GM18520 (cell line): ENCODE data around the gene PSORS1C2.
"Not testable (repeated sequence)": the region's sequence is repeated elsewhere in the genome, so short reads cannot be mapped to it uniquely, and the experiment has no call there.

ENCODE experiments used
- ATAC-seq: cut with Tn5 transposase; IDR thresholded peaks from one replicate; pipeline ENCODE4 v1.9.1; 2021; ENCODE audit not compliant: unreplicated experiment

The PSORS1C2 gene

GRCh38 chr6:31138982-31139381 is at the start of gene PSORS1C2:
TSS of gene PSORS1C2 (minus strand) at chr6:31139066. CDS start at chr6:31139026, 40 bp downstream.
- no peak for ATAC-seq

DNA sequence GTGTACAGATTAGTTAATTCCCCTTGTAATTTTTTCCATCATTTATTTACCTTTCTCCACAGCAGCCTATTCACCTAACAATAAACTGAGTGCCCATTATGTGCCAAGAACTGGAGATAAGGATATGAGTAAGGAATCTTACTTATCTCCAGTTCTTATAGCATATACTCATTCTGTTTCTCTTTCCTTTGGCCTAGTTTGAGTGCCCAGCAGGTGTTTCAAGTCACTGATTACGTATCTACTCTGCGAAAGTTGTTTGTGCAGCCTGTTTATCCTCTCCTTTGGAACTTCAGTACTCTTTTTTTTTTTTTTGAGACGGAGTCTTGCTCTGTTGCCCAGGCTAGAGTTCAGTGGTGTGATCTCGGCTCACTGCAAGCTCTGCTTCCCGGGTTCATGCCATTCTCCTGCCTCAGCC is 48.9 kb upstream of the PSORS1C2 start:
- no peak for ATAC-seq

GRCh38 chr6:31186052-31186734 is 47.3 kb upstream of the PSORS1C2 start:
- ATAC-seq = no peak

GRCh38 chr6:31185695-31186051 is 46.8 kb upstream of the PSORS1C2 start:
- ATAC-seq = not testable (repeated sequence)

DNA sequence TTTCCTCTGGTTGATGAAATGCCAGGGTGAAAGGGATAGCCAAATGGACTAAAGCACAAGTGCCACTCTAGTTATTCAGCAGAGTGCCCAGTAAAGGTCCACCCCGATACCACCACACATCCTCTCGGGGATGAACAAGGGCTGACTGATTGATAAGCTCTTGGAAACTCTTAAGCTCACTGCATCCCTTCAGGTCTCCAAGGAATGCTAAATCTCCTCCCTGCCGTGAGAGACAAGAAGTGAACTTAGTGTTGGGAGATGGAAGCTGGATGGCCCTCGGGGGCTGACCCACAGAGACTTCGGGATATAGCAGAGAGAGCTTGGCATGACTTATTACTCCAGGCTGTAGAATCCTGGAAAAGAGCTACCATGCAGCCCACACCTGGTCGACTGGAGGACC is 45.0 kb upstream of the PSORS1C2 start:
- ATAC-seq = not testable (repeated sequence)

GRCh38 chr6:31183287-31183686 is 44.4 kb upstream of the PSORS1C2 start:
- ATAC-seq = not testable (repeated sequence)

DNA sequence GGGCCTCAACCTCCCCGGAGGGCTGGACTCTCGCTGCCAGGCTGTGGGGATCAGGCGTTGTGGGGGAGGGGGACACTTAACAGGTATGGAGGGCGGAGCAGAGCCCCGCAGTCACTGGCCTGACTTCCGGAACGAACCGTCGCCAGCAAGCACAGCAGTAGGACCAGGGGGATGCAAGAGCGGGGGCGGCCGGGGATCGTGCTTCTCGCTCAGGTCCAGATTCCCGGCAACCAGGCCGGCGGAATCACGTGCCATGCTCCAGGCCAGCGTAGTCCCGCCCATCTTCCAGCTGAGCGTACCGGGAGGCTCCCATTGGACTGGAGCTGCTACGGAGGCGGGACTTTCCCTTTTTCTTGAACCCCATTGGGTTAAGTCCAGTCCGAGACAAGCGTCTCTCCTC is 41.6 kb upstream of the PSORS1C2 start:
- ATAC-seq = no peak

DNA sequence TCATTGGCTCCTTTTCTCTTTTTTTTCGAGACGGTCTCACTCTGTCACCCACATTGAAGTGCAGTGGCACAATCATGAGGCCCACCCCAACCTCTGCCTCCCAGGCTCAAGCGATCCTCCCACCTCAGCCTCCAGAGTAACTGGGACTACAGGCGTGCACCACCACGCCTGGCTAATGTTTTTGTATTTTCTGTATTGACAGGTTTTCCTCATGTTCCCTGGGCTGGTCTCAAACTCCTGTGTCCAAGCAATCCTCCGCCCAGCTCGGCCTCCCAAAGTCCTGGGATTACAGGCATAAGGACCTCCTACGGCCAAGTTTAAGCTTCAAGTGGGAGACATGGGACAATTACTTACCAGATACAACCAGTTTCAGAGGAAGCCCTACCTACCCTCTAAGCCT is 41.0 kb upstream of the PSORS1C2 start:
- no peak for ATAC-seq

- ATAC-seq = no peak
These were observed 40.1 kb upstream of the PSORS1C2 start for GRCh38 chr6:31179042-31179386.

DNA sequence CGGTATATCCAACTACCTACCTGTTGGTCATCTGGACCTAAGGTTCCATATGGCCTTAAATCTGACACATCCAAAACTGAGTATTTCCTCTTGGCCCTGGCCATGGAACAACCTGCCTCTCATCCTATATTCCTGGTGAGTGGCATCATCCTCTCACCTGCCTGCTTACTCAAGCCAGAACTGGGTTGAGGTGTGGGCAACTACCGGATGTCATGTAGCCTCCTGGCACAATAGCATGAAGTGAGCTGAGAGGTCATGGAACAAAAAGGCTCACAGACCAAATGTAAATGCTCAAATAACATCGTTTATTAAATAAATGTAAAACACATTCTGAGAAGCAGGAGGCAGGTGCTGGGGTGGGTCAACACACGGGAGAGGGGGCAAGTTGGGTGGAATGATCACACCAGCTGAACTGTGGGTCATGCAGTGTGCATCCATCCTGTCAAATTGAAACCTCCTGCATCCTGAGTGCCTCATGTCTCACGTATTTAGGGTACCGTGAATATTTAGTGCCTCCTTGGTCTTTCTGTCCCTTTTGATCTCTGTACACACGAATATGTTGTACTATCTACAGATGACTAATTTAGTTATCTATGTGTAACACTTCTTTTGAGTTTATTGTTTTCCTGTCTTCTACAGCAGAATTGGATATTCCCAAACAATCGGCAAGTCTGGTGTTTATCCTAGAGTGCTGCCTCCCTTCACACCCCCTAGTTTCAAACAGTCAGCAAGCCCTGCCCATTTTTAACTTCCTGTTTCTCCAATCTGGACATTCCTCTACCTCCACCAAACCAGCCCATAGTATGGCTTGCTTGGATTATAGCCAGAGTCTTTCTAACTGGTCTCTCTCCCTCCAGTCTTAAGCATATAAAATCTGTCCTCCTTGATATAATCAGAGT is 39.5 kb upstream of the PSORS1C2 start:
- ATAC-seq = no peak

GRCh38 chr6:31175971-31176370 is 37.1 kb upstream of the PSORS1C2 start:
- ATAC-seq = no peak

GRCh38 chr6:31174378-31174777 is 35.5 kb upstream of the PSORS1C2 start:
- ATAC-seq = no peak

DNA sequence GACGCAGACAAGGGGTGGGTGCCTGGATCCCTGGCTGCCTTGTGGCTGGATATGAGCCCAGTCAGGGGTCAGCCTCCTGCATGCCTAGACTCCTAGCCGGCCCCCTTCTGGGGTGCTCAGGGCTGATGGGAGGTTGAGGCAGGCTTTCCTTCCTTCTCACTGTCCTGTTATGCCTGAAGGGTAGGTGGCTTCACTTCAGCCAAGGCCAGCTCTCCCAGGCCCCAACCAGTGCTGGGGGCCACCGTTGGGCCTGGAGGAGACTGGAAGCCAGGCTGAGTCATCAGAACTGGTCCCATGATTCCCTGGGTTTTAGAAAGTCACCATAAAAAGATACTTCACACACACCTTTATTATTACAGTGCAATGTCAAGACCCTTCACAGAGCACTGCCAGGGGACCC is 34.5 kb upstream of the PSORS1C2 start:
- ATAC-seq = no peak

DNA sequence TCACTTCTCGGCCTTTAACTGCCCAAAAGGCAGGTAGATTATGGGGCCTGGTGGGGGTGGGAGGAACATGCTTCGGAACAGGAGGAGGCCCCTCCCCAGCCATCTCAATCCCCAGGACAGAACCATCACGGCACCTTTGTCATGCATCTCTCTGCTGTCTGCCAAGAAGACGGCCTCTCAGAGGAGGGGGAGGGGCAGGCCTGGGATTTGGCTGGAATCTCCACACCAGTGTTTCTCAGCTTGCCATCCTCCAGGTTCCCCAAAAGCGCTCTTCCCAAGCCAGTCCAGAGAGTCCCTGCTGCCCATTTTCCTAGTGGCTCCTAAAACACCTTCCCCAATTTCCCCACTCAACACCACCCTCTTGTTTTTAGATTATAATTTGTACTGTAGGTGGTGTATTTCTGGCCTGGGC is 34.1 kb upstream of the PSORS1C2 start:
- no peak for ATAC-seq

DNA sequence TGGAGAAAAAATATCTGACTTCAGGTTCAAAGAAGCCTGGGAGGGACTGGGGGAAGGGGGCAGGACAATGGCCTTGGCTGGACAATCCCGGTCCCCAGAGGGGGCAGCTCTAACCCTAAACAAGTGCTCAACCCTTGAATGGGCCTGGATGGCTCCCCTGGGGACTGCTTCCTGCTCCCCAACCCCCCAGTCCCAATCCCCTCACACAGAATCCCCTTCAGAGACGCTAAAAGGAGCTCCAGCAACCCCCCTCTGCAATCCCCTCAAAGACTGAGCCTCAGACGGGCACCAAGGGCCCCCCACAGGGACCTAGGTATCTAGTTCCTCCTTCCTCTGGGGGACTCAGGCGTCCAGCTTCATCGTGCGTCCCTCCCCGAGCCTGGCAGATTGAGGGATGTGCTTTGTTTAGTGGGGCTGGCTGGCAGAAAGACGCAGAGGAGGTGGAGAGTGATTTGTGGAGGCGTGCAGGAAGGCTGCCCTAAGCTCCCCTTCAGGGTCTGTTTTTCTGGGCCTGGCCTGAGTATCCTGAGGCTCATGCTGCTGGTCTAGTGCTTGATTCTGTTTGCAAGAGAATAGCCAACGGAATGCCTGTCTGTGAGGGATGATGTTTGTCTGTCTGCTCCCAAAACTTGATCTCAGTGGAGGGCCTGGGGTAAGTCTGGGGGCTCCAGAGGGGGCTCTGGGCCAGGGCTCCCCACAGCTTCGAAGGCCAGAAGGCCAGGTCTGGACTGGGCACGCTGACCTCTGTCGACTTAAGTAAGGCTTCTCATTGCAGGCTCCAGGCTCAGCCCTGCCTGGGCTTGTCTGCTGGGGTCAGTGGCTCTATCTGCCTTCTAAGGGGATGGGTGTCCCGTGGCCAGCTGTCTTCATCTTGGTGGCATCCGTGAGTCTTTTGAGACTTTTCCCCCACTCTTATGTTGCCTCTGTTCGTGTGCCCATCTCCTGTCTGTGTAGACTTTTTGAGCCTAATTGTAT is 33.4 kb upstream of the PSORS1C2 start:
- ATAC-seq = no peak

DNA sequence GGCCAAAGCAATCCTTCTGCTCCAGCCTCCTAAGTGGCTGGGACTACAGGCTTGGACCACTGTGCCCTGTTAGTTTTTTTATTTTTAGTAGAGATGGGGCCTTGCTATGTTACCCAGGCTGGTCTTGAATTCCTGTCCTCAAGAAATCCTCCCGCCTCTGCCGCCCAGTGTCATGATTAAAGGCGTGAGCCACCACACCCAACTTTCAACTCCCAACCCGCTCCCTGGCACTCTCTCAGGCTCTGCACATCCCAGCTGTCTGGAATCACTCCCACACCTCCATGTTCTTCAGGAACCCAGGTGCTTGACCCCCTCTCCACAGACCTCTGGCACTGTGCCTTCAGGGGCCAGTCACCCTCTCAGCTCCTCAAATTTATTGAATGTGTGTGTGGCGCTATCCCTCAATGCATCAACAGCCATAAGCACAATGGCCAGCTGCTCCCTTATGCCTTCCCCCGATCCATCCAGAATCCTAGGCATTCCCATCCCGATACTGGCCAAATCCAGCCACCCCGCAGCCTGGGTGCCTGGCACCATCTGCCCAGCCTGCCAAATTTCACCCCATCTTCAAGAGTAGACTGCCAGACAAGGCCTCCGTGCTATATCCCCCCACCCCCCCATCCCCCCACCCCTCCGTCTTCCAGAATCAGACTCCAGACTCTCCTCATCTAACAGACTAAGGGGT is 32.3 kb upstream of the PSORS1C2 start:
- no peak for ATAC-seq

DNA sequence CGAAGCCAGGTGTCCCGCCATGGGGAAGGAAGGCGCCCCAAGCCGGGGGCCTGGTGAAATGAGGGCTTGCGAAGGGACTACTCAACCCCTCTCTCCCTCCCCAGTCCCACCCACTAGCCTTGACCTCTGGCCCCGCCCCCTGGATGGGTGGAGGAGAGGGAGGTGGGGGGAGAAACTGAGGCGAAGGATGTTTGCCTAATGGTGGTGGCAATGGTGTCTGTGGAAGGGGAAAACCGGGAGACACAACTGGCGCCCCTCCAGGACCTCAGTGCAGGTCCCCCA is 31.7 kb upstream of the PSORS1C2 start, which contains the start of gene POU5F1:
Gene POU5F1, minus strand, starts transcription at position 83 of the 282 bp plus-strand sequence. Its CDS starts 62 bp downstream, at position 21.
- no peak for ATAC-seq

DNA sequence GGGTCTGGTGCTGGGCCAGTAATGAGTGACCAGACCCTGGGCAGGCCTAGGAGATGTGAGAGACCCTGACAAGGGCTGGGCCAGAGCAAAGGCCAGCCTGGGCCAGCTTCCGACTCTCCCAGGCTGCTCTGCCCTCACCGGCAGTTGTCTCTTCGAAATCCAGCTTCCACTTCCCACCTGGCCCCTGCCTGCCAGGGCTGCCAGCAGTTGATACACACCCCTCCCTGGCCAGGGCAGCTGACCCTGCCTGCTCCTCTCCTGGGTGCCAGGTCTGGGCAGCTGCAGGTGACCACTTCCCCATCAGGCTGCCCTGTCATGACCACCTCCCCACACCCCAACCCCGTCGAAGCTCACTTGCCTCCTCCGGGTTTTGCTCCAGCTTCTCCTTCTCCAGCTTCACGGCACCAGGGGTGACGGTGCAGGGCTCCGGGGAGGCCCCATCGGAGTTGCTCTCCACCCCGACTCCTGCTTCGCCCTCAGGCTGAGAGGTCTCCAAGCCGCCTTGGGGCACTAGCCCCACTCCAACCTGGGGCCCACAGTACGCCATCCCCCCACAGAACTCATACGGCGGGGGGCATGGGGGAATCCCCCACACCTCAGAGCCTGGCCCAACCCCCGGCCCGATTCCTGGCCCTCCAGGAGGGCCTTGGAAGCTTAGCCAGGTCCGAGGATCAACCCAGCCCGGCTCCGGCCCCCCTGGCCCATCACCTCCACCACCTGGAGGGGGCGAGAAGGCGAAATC is 31.2 kb upstream of the PSORS1C2 start:
- not testable (repeated sequence) for ATAC-seq

DNA sequence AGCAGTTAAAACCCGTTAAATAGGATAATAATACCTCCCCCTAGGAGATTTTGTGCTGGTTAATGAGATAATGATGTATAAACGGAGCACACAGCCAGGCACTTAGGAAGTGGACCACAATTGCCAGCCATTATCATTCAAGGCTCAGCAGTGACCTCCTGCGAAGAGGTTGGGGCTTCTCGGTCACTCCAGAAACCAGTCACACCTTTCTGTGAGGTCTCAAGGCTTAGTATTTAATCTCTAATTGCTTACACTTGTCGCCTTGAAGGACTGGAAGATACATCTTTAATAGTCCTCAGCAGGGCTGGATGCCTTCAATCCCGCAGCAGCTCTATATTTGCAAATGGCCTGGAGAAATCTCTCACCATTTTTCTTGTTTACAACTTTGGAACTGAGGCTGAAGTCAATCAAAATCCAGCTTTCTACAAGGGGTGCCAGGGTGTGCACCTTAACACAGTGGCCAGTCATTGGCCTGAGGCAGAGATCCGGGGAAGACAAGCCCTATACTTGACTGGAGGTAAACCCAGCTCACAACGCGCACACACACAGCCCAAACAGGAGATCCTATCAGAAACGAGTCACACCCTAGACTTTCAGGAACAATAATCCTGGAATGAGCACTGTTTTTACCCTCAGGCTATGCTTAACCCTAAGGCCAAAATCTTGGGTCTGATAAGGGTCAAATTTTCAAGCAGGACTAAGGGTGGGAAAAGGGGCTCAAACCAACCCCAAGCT is 30.4 kb upstream of the PSORS1C2 start:
- ATAC-seq = no peak
